ENCODE measurements around the gene SYNC.
"Not testable (repeated sequence)": the region's sequence is repeated elsewhere in the genome, so short reads cannot be mapped to it uniquely, and the experiment has no call there.

Gene SYNC

DNA sequence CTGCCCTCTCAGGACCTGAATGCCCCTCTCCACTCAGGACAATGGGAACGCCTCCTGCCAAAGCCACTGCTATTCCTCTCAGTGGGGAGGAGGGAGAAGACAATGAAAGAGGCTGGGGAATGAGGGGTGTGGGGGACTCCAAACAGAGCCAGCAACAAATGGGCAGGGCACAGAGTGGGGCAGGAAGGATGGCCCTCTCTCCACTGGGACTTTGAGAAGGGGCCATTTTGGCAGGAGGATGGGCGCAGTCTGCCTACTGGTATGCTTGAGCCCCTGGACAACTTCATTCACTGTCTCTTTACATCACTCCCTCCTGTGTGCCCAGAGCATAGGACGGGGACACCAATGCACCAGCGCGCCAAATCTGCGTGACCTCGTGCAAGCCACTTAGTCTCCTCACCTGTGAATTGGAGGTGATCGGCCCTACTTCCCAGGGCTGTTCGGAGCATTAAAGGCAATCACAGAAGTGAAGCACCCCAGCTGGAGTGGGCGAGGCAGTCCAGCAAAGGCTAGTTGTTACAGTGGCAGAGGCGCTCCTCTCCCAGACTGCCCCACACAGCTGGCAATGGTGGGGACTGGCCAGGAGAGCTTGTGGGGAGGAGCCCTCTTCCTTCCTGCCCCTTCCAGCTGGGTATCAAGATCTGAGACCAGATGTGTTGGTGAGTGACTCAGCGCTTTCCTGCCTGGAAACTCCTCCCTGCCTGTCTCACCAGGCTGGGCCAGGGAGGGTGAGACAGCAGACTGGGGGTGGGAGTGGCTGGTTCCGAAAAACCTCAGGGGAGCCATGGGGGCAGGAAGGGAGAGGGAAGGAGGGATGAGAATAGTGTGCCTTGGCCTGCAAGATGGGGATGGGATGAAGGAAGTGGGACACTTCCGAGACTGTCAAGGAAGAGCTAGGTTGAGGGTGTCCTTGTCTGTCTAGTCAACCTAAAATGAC, 22.4 kb upstream of the SYNC start:
- peak; percentile 93 for DNase-seq

DNA sequence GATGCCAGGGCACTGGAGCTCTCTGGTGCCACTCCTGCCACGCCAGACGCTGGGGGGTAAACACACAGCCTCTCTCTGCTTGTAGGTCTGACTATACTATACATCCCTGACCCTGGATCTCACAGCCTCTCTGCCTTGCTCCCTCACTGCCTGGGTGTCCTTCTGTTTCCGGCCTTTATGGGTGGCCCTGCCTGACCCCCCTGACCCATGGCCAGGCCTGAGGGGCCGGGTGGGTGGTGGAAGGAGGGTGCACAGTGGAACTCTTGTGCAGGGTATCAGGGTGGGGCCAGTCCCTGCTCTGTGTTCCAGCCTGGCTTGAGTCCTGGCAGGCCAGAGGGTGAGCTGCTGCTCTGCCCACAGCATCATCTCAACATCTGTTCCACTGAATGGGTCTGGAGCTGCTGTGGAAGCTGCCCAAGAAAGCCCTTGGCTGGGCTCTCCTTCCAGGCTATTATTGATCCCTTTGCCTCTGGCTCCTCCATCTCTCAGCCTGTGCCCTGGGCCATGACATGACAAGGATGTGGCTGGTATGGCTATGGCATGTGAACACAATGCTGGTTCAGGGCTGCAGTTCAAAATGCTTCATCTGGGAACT, 17.2 kb upstream of the SYNC start:
- no peak for DNase-seq

DNA sequence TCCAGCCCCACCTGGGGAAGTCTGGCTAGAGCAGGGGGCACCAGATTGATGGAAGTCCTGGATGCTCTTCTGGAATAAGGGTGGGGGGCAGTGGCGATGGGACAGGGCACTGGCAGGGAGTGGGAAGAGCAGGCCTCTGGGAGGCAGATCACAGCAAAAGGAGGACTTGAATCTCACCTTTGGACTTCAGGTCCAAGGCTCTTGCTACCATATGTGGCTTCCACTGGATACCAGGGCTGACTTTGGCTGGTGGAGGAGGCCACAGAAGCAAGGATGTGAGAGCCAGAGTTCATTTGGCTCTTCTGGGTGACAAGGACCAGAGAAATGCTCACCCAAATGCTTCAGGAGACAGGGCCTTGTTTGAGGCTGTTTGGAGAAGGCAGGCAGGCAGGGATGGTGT, 16.0 kb upstream of the SYNC start:
- DNase-seq = no peak

DNA sequence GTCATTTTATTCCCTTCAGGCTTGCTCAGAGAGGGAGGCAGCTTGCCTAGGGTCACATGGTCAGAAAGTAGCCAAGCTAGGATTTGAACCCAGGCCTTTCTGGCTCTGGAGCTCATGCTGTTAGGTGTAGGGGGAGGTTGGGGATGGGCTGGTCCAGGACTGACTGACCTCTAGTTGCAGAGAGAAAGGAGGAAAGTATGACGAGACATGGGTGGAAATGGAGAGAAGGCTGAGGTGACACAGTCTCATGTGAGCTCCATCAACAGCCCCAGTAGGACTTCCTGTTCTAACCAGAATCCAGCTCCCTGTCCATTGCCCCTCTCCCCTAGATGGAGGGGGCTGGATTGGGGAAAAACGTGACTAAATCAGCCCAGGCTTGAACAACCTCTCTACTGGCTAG, 15.5 kb upstream of the SYNC start:
- DNase-seq = no peak

DNA sequence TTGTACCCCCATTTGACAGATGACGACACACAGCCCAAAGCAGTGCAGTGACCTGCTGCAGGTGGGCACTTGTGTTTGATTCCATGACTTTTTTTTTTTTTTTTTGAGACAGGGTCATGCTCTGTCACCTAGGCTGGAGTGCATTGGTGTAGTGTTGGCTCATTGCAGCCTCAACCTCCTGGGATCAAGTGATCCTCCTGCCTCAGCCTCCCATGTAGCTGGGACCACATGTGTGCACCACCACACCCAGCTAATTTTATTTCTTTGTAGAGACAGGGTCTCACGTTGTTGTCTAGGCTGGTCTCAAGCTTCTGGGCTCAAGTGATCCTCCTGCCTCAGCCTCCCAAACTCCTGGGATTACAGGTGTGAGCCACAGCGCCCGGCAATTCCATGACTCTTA, 14.9 kb upstream of the SYNC start:
- no peak for DNase-seq

DNA sequence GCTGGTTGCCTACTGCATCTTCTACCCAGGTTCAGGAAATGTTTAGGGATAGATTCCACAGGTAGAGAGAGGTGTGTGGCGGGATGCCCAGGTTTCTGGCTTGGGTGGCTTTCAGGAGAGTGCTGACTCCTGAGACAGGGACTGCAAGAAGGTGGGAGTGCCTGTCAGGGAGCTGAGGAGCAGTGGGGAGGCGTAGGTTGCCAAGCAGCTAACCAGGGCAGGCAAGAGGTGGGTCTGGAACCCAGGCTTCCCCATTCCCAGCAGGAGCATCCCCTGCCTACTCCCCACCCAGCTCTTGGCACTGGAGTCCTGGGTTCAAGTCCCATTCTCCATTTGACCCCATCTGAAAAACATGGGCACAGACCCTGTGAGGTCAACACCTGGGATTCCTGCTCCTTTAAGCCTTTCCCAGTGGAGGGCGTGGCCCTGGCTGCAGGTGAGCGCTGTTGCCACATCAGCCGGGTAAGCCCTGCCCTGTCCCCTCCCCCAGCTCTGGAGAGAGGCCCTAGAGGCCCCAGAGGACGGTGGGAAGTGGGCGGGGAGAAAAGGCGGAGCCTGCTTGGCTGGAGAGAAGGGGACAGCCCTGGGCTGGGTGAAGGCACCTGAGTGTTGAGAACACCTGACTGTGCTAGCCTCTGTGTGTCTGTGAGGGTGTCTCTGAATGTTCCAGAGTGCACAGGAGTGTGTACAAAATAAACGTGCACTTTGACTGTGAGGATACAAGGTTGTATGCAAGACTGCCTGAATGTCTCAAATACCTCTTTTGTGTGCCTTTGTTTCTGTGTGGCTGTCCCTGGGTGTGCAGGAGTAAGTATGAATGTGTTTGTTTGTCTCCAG, 14.0 kb upstream of the SYNC start:
- DNase-seq = peak; percentile 26

DNA sequence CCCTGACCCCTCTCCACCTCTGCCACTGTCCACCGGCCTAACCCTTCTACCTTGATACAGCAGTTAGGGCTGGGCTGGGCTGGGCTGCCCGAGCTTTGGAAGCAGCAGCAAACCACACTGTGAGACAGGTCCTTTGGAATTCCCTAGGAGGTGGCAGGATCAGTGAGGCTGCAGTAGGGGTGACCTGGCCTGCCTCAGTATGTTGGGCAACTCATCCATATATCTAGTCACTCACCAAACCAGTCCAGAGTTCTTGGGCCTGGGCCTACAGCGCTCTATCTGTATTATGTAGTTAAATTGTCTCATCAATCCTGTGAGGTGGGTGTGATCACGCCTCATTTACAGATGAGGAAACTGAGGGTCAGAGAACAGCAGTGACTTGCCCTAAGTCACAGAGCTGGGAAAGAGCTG, 13.3 kb upstream of the SYNC start:
- DNase-seq = no peak

DNA sequence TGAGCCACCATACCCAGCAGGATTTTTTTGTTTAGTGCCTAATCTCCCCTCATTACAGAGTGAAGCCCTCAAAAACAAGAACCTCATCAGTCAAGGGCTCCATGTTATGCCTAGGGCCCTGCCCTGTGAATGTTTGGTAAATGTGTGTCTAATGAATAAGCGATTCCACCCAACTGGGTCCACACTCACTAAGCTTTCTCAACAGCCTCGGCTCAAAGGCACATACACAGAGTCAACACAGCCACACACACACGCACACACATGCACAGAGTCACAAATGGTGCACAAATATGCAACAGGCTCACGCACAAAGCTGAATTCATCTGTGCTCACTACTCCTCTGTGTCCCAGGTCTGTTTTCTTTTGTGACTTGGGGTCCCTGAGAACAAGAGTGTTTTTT, 11.7 kb upstream of the SYNC start:
- DNase-seq = no peak

DNA sequence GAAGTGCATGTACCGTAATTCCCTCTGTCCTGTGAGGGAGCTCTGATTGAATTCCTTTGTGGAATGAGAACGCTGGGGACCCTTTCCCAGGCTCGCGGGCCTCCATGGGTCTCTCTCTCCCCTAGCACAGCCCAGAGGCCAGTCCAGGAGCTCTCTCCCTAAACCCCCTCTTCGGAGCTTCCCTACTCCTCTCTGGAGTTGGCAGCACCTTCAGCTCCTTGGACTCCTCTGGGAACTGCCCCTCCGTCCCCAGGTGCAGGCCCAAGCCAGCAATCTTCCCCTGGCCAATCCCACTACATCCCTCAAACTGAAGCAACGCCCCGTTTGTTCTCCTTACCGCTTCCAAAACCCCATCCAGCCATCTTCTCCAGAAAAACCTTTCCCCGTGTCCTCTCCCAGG, 10.5 kb upstream of the SYNC start:
- no peak for DNase-seq

DNA sequence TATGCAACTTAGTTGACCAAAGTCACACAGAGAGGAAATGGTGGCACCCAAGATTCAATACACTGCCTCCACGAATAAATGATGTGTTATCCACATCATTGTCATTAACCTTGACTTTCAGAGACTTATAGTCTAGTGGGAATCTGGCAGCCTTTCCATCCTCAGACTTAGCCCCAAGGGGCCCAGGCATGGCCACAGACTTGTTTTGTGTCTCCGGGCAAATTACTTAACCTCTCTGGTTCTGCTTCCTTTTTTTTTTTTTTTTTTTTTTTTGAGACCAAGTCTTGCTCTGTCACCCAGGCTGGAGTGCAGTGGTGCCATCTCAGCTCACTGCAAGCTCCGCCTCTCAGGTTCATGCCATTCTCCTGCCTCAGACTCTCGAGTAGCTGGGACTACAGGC, 8.7 kb upstream of the SYNC start:
- DNase-seq = not testable (repeated sequence)

DNA sequence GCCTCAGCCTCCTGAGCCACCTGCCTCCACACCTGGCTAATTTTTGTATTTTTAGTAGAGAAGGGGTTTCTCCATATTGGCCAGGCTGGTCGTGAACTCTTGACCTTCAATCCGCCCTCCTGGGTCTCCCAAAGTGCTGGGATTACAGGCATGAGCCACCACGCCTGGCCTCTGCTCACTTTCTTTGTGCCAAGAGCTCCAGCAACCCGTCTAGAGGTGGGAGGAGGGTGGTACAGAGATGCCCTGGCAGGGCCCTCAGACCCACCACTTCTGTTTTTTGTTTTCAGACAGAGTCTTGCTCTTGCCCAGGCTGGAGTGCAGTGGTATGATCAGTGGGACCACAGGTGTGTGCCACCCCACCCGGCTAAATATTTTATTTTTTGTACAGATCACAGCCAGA, 6.9 kb upstream of the SYNC start:
- no peak for DNase-seq

DNA sequence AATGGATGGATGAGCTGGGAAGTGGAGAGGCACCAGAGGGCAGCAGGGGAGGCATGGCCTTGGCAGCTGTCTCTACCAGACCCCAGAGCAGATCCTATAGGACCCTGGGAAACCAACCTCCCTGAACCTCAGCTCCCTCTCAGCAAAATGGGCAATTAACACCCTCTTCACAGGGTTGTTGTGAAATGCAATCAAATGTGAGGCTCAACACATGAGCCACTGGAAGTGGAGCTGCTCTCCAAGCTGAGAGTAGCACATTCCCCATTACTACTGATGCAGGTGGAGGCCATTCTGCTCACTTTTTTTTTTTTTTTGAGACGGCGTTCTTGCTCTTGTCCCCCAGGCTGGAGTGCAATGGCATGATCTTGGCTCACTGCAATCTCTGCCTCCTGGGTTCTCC, 6.5 kb upstream of the SYNC start:
- no peak for DNase-seq

DNA sequence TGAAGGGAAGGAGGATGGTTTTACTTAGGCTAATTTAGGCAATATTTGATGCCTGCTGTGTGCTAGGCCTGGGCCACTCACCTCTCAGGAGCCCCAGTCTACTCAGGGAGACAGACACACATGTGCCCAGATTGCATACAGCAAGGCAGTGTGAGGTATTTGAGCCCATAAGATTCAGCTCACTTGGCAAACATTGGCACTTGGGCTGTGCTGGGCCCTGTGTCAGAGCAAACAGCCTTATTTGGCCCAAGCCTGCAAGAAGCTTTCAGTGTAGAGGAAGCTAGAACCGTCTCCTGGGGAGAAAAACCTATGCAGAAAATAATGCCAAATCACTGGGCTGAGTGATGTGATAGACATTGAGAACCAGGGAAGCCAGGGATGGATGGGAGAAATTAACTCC, 3.9 kb upstream of the SYNC start:
- DNase-seq = no peak

DNA sequence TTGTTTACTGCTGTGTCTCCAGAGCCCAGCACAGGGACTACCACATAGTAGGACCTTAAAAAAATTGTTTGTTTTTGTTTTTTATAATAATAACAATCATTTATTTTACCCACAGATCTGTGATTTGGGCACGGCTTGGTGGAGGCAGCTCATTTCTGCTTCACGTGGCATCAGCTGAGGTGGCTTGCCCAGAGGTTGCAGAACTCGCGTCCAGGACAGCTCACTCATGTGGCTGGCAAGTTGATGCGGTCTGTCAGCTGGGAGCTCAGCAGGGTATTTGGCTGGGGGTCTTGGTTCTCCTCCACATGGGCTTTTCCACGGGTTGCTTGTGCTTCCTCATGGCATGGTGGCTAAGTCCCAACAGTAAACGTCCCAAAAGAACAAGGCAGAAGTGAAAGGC, 2.9 kb upstream of the SYNC start:
- DNase-seq = no peak

DNA sequence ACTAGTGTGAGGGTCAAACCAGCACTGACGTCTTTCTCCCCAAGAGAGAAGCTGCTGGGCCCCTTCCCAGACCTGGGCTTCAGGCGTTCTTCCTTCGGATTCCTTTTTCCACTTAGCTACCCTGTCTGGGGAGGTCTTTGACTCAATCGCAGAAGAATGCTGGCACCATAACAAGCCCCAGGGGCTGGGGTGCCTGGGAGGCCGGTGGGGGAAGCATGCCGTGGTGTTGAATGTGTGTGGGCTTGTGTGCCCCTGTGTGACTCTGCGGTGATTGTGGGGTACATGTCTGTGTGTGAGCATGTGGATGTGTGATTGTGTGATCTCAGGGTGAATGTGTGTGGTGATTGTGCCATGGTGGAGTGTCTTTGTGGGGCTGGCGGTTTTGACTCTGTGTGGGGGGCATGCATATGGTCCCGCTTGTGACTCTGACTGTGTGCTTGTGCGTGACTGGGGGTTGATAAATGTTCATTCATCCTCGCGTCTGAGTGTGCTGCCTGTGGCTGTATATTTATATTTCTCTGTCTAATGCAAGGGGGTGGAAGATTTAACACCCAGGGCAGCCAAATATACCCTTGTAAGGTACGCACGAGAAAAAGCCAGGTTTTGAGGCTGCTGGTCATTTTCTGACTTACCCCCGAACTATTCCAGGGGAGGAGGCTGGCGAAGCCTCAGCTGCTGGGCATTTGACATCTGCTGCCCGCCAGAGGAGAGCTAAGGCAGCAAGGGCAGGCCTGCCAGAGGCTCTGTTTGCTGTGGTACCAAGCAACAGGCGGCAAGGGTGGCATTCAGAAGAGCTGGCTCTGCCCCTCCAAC, 1.1 kb upstream of the SYNC start:
- peak; percentile 99 for DNase-seq

DNA sequence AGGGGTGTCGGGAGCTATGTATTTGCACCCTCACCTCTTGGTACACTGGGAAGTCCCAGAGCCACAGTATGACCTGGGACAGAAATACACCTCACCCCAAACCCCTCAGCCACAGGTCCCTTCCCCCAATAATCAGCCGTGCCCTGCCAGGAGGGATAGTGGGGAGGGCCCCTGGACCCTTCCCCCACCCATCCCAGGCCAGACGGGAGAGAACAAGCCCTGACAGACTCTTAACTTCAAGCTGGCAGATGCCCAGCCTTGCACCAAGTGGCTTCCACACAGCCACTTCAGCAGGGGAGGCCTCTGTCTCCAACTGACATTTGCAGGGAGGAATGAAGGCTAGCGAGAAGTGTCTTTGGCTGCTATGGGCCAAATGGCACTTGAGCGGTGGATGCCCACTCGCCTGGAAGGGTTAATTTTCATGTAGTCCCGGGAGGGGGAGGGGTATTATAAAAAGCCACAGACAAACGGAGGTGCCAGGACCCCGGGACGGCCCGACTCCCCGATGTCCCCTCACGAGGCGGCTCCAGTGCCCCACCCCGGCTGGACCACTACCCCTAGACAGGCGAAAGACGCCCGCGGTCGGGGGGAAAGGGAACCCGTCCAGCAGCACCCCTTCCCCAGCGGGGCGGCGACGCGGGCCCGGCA, 495 bp downstream of the SYNC start:
- DNase-seq = peak; percentile 57

DNA sequence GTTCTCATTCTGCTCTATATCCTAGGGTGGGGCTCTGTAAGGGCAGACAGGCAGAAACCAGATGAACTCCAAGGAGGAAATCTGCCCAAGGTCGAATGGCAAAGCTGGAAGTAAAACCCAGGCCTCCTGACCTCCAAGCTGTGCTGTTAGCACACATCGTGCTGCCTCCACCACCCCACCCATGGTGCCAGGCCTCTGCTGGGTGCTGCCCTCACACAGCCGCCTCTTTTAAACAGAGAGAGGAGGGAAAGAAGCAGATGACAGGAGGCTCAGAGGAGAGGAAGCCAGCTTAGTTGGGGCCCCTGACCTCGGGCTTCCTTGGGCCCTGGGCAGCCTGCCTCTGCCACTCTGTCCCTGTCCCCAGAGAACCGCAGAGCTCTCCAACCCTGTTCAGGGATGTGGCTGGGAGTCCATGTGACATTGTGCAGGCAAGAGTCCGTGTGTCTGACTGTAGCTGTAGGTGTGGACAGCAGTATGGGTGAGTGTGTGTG, 1.1 kb downstream of the SYNC start:
- DNase-seq = no peak

DNA sequence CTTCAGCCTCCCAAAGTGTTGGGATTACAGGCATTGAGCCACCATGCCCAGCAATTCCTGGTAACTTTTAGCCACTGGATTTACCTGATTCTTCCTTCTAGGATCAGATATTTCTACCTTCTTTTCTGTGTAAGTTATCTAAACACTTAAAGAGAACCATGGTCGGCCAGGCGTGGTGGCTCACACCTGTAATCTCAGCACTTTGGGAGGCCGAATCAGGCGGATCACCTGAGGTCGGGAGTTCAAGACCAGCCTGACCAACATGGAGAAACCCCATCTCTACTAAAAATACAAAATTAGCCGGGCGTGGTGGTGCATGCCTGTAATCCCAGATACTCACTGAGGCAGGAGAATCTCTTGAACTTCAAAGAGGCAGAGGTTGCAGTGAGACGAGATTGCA, 5.6 kb downstream of the SYNC start:
- not testable (repeated sequence) for DNase-seq

DNA sequence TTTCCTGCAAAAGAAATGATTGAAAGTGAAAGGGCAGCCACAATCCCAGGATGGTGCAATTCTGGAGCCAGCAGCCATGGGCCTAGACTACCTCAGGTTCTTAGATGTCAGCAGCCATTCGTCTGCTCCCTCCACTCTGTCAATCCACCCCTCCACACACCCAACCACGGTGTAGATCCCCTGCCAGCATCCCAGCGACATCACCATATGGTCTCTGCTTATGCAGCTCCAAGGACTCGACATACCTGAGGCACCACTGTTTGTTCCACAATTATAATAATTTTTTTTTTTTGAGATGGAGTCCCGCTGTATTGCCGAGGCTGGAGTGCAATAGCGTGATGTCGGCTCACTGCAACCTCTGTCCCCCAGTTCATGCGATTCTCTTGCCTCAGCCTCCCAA, 6.5 kb downstream of the SYNC start:
- no peak for DNase-seq

DNA sequence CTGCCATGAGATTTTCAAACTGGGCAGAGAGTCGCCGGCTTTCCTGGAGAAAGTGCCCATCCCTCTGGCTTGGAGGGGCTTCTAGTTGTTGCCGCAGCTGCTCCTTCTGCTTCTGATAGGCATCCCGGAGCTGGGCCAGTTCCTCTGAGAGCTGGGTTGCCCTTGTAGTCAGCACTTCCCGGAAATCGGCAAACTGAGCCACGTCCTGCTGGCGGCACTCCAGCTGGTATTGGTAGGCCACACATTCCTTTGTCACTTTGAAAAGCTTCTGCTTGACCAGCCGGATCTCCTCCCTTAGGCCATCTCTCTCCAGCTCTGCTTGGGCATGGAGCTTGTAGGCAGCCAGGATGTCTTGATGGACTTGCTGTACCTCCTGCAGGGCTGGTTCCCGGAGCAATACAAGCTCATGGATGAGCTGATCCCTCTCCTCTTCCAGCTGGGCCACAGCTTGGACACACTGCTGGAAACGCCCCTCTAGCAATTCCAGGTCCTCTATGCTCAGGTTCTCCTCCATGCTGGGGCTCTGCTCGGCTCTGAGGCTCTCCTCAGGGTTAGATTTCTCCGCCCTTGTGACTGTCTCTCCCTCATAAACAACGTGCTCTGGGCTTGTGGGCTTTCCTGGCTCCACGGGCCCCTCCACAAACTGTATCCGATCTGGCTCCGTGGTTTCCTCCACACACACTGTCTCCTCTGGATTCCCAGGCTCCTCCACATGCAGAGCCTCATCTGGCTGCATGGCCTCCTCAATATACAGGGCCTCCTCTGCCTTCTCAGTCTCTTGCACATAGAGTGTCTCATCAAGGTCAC, 7.3 kb downstream of the SYNC start:
- peak; percentile 53 for DNase-seq

Measured in fibroblast of skin of right quadriceps (primary cell).